SU-DHL-6 (cell line): ENCODE data around the gene PYDC1.

Source experiments
- H2AFZ ChIP-seq: fragments of 200-600 bp; sonication (generic); 2 replicates; pipeline ENCODE4 v1.6.1; 2014; ENCODE audit warnings: low read depth, mild to moderate bottlenecking, moderate library complexity, mixed read lengths, antibody characterized with exemption, low read length; ENCODE audit not compliant: severe bottlenecking
- H3F3A ChIP-seq: fragments of 200-600 bp; shearing (Covaris generic); 2 replicates; pipeline ENCODE4 v1.6.0; 2016; ENCODE audit warnings: antibody characterized with exemption, mild to moderate bottlenecking; ENCODE audit not compliant: insufficient read depth
- H3K27ac ChIP-seq: fragments of 200-600 bp; sonication (generic); 2 replicates; pipeline ENCODE4 v1.5.1; 2016; ENCODE audit warnings: low read depth, mild to moderate bottlenecking, low read length, moderate library complexity, mixed read lengths
- H3K27me3 ChIP-seq: fragments of 200-600 bp; sonication (generic), shearing (Covaris generic); 2 replicates; pipeline ENCODE4 v1.6.0; 2014; ENCODE audit warnings: mild to moderate bottlenecking, low read length
- H3K36me3 ChIP-seq: fragments of 200-600 bp; sonication (generic); 2 replicates; pipeline ENCODE4 v1.6.1; 2014; ENCODE audit warnings: mild to moderate bottlenecking, low read length, mixed read lengths
- H3K4me2 ChIP-seq: fragments of 300-600, 200-600 bp; shearing (Covaris generic), sonication (generic); 2 replicates; pipeline ENCODE4 v1.6.0; 2014; ENCODE audit warnings: low read length, low read depth, mild to moderate bottlenecking; ENCODE audit not compliant: poor library complexity, severe bottlenecking
- H3K4me3 ChIP-seq: fragments of 200-600 bp; sonication (generic); 2 replicates; pipeline ENCODE4 v1.5.1; 2014; ENCODE audit warnings: antibody characterized with exemption, low read length, mild to moderate bottlenecking, mixed read lengths; ENCODE audit not compliant: insufficient read depth, poor library complexity, severe bottlenecking
- H3K79me2 ChIP-seq: fragments of 200-600 bp; sonication (generic); 2 replicates; pipeline ENCODE4 v1.6.1; 2014; ENCODE audit warnings: mild to moderate bottlenecking, low read length, moderate library complexity; ENCODE audit not compliant: insufficient read depth
- H3K9ac ChIP-seq: fragments of 200-600 bp; sonication (generic); 2 replicates; pipeline ENCODE4 v1.7.0; 2014; ENCODE audit warnings: mild to moderate bottlenecking, low read length
- H3K9me2 ChIP-seq: fragments of 200-600 bp; sonication (generic); replicated peaks from 2 replicates; pipeline ENCODE4 v1.6.1; 2014; ENCODE audit warnings: low read length; ENCODE audit not compliant: insufficient read depth
- H3K9me3 ChIP-seq: fragments of 200-600 bp; sonication (generic); 2 replicates; pipeline ENCODE4 v1.6.1; 2014; ENCODE audit warnings: low read length, mixed read lengths; ENCODE audit not compliant: insufficient read depth
- H4K20me1 ChIP-seq: fragments of 200-600 bp; sonication (generic); 2 replicates; pipeline ENCODE4 v1.6.1; 2014; ENCODE audit warnings: low read depth, mild to moderate bottlenecking, antibody characterized with exemption, low read length, moderate library complexity, mixed read lengths
- CTCF ChIP-seq: fragments of 200-600 bp; sonication (generic); IDR thresholded peaks from one replicate; pipeline ENCODE4 v1.5.1; 2017; ENCODE audit warnings: antibody characterized with exemption, mild to moderate bottlenecking, low read length, moderate library complexity; ENCODE audit not compliant: insufficient read depth, poor library complexity, severe bottlenecking
- EZH2phosphoT487 ChIP-seq: fragments of 200-600 bp; sonication (generic), shearing (Covaris generic); conservative IDR thresholded peaks from 2 replicates; pipeline ENCODE4 v1.6.1; 2018; ENCODE audit warnings: mild to moderate bottlenecking, antibody characterized with exemption, low read length, moderate library complexity, mixed read lengths

Gene PYDC1

GRCh38 chr16:31192856-31193642, 23.9 kb downstream of the PYDC1 start:
- TF ChIP-seq EZH2phosphoT487 (no peak), CTCF (no peak)
- H3F3A ChIP-seq = peaks cover 79% of the 10 kb centered on the region
- H3K36me3 ChIP-seq = peaks cover 60% of the 10 kb centered on the region
- H3K9me2 ChIP-seq = no peaks in the 10 kb centered on the region
- peaks cover 17% of the 10 kb centered on the region for H3K79me2 ChIP-seq
- H3K9ac ChIP-seq = no peak overlapping the region
- peaks cover 45% of the 10 kb centered on the region; the same call in 1 of the 2 replicates for H4K20me1 ChIP-seq
- H3K9me3 ChIP-seq = no peaks in the 10 kb centered on the region
- no peak overlapping the region for H2AFZ ChIP-seq
- no peak overlapping the region for H3K4me3 ChIP-seq
- H3K27me3 ChIP-seq = no peaks in the 10 kb centered on the region
- no peak overlapping the region for H3K4me2 ChIP-seq
- H3K27ac ChIP-seq = no peak overlapping the region

- H3K79me2 ChIP-seq = peaks cover 29% of the 10 kb centered on the region
- H3K9me2 ChIP-seq = no peaks in the 10 kb centered on the region
- H3K9ac ChIP-seq = no peak overlapping the region
- H4K20me1 ChIP-seq = peaks cover 54% of the 10 kb centered on the region
- TF ChIP-seq CTCF = no peak
- no peak for TF ChIP-seq EZH2phosphoT487
- H3K27me3 ChIP-seq = no peaks in the 10 kb centered on the region
- H2AFZ ChIP-seq = no peak overlapping the region
- no peak overlapping the region for H3K4me2 ChIP-seq
- H3K27ac ChIP-seq = no peak overlapping the region
- no peak overlapping the region for H3K4me3 ChIP-seq
- peaks cover 71% of the 10 kb centered on the region for H3F3A ChIP-seq
- no peaks in the 10 kb centered on the region for H3K9me3 ChIP-seq
- H3K36me3 ChIP-seq = peaks cover 72% of the 10 kb centered on the region
Observed at GRCh38 chr16:31191697-31192428, 25.1 kb downstream of the PYDC1 start.

GRCh38 chr16:31190818-31191444, 26.0 kb downstream of the PYDC1 start:
- H3K4me3 ChIP-seq = no peak overlapping the region
- no peaks in the 10 kb centered on the region for H3K27me3 ChIP-seq
- no peak overlapping the region for H3K4me2 ChIP-seq
- H3K79me2 ChIP-seq = peaks cover 38% of the 10 kb centered on the region
- peaks cover 81% of the 10 kb centered on the region for H3K36me3 ChIP-seq
- H2AFZ ChIP-seq = no peak overlapping the region
- H3K9me2 ChIP-seq = no peaks in the 10 kb centered on the region
- H3F3A ChIP-seq = peaks cover 65% of the 10 kb centered on the region
- TF ChIP-seq CTCF = no peak
- H3K9ac ChIP-seq = no peak overlapping the region
- no peak overlapping the region for H3K27ac ChIP-seq
- H4K20me1 ChIP-seq = peaks cover 64% of the 10 kb centered on the region
- H3K9me3 ChIP-seq = no peaks in the 10 kb centered on the region
